Stimulated activated CD8-positive, alpha-beta memory T cell treated with anti-CD3 and anti-CD28 coated beads, Interleukin-7, amount 100 ng/mL, for 1 hour (primary cell): ENCODE data around the gene AP1G2.

ENCODE experiments used
- DNase-seq, 2 donors: peaks; one replicate each; pipeline ENCODE4 v3.0.0-alpha.2; 2020; ENCODE audit warnings: low read depth in 2 of 2

The AP1G2 gene

DNA sequence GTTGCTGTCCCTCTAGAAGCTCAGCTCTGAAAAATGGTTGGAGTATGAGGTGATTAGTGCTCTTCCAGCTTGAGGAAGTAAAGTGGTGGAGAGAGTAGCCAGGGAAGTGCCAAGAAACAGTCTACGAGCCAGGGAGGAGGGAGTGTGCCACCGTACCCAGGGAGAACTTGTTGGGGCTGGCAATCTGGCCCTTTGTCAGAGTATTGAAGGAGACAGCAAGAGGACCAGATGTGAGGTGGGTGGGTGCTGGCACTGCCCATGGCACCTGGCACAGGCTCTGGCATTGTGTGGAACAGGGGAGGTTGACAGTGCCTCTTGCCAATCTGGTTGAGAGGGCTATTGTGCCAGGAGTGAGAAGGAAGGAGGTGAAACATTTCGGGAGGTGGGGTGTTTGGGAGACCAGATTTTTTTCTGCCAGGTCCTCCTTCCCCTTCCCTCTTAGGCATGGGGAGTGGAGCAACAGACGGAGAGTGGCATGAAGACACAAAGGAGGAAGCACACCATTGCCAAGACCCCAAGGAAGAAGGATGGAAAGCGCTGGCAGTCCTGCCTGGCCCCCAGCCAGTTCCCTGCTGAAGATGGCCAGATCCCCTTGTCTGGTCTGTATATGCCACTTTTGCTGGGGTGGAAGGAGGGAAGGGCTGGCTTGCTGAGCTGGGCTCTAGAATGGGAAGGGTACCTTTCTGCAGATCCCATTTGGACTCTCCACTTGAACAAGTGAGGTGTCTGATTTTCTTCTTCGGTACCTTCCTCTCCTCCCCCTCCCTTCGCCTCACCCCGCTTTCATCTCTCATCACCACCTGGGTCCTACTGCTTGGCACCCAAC lies 53.6 kb downstream of the AP1G2 start:
- no peak for DNase-seq

DNA sequence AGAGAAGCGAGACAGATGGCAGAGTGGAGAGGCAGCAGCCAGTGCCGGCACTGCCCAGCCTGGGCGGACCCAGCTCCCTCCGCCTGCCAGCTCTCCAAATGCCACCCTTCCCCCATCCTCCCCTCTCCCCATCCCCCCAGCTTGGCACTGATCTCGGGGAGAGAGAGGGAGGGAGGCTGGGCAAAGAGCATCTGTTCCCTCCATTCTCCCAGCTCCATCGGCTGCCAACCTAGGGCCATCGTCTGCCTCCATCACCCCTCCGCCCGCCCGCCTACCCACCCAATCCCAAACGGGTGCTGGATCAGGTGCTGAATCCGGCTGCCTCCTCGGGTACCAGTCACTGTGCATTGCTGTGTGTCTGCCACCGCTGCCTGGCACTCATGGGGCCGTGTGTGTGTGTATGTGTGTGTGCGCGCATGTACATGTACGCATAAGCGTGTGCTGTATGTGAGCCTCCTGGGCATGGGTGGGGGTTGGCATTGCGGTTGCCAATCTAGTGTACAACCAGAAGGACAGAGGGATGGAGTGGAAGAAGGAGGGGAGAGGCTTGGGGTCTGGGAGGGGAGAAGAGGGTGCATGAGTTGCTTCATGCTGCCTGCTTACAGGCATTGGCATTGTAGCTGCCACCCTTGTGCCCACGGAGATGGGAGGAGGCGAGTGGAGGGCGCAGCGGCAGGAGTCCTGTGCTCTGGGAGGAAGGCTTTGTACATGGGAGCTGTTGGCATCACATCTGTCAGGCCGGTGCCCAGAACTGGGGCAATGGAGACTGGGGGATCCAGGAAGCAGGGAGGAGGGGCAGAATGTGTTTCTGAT lies 54.4 kb downstream of the AP1G2 start:
- no peak for DNase-seq

DNA sequence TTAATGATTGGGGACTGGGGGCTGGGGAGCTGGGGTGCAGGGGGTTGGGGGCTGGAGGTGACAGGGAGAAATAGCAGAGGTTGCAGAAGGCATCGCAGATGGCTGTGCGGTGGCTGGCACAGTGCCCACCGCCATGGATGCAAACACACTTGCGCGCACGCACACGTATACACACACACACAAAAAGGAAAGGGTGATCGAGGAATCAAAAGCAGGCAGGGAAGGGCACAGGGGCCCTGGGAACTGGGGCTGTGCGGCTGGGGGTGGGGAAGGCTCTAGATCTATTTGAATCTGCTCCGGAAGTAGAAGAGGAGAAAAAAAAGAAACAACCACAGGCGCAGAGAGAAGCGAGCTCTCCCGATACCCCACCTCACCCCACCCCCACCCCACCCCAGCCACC lies 55.4 kb downstream of the AP1G2 start:
- no peak for DNase-seq
